Spinal cord (tissue), 10 donors: ENCODE data around the gene MYORG. TPM values are rescaled to one million over a fixed set of nuclear protein-coding genes. Genes with fewer than 3 reads are reported as not detected.

ENCODE experiments used
- DNase-seq, 6 donors: peaks; one replicate each; pipeline versions ENCODE4 v3.0.0 to v3.0.0-alpha.2; 2013 to 2015; ENCODE audit warnings: low spot score in 6 of 6, low read depth in 4 of 6
- H3K27ac ChIP-seq: one replicate; pipeline ENCODE4 v1.5.1; 2013; ENCODE audit warnings: low read depth, low read length, control low read depth
- H3K27me3 ChIP-seq: one replicate; pipeline ENCODE4 v1.6.1; 2013; ENCODE audit warnings: low read length; ENCODE audit not compliant: control insufficient read depth, insufficient read depth
- H3K36me3 ChIP-seq: one replicate; pipeline ENCODE4 v1.6.1; 2013; ENCODE audit warnings: low read length; ENCODE audit not compliant: control insufficient read depth, insufficient read depth
- H3K4me1 ChIP-seq: one replicate; pipeline ENCODE4 v1.6.1; 2013; ENCODE audit warnings: low read length; ENCODE audit not compliant: control insufficient read depth, insufficient read depth
- H3K4me3 ChIP-seq: one replicate; pipeline ENCODE4 v1.5.1; 2013; ENCODE audit warnings: low read depth, low read length, control low read depth
- H3K9me3 ChIP-seq: one replicate; pipeline ENCODE4 v1.6.1; 2013; ENCODE audit warnings: low read length; ENCODE audit not compliant: control insufficient read depth, insufficient read depth
- WGBS: methylation state at CpG from one replicate; pipeline ENCODE4 v1.1.5; 2013; ENCODE audit warnings: missing lambda C conversion rate; ENCODE audit not compliant: insufficient coverage; 5-methylcytosine and 5-hydroxymethylcytosine counted together
- polyA plus RNA-seq, 2 donors: library from polyadenylated mRNA; unstranded; fragments of 120-200 nt; gene quantifications; one replicate each; pipeline ENCODE4 v1.2.1, GENCODE V29; 2013; ENCODE audit not compliant: insufficient read length in 2 of 2
- total RNA-seq, 2 donors: library from RNA; depleted of rRNA in 1 of 2; stranded (reverse); fragments of 120-200 nt in 1 of 2; fragments of >200 nt in 1 of 2; gene quantifications; one replicate each; pipeline versions ENCODE4 v1.2.3 to v1.2.4, GENCODE V29; 2013 to 2014
- donor health status: healthy.

The MYORG gene
- total and polyA plus RNA-seq, 4 donors = 8.6 to 36.2 (median 18.4) TPM

DNA sequence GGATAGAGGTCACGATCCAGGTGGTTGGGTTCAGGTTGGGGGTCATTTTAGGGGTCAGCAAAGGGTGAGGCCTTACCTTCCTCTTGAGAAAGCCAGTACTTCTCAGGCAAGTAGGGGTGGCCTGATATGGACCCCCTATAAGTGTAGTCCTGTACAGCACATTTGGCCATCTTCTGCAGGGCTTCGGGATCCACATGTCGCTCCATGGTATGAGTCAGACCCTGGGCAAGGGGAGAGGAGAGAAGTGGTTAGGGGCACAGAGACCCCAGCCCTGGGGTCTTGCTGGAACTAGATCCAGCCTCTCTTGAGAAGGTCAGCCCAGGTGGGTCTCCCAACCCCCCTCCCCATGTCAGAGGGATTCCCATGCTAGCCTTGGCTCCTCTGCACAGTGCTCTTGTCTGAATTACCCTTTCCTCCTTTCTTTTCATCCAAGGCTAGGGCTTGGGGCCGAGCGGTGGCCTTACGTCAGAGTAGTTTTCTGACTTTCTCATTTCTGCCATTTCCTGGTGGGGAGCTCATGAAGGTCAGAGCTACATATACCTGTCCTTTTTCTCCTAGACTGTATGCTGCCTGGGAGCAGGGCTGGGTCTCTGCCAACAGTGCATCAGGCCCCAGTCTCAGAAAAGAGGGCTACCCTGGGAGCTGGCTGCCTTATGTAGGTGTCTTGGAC is 9.0 kb upstream of the MYORG start:
- Histone ChIP-seq H3K4me1 (peaks cover 18% of the 10 kb centered on the region), H3K9me3 (no peaks in the 10 kb centered on the region), H3K27me3 (peaks cover 6% of the 10 kb centered on the region), H3K4me3 (no peak overlapping the region), H3K27ac (no peak overlapping the region), H3K36me3 (no peaks in the 10 kb centered on the region)
- 83% methylated on average over 6 of the region's 6 CpGs for WGBS
- no peak for DNase-seq

DNA sequence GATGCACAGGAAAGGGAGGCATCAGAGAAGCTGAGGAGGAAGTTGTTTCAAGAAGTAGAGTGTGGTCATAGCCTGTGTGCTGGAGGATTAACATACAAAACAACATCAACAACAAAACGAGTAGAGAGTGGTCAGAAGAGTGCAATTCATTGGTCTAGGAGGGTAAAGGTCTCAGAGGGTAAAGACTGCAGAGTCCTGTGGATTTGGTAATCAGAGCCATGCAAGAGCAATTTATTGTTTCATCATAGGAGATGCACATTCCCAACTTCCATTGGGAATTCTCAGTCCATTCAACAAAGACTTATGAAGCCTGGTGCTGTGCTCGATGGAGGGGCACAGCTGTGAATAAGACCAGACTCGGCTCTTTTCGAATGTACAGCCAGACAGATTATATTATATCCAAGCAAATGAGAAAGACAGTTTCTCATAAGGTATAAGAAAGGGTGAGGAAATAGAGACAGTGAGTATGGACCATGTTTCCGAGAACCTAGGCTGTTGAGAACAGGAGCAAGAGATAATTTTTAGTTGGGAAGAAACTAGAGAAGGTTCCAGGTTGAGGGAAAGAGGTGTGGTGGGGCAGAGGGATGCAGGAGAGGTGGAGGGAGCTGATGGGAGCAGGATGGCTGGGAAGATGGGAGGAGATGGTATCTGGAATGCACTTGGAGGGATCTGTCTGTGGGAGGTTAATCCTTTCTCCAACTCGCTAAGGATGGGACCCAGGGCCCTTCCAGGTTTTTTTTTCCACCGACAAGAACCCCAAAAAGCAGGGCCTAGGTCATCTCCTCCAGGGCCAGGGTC is 7.9 kb upstream of the MYORG start:
- Histone ChIP-seq H3K27ac (no peak overlapping the region), H3K9me3 (no peaks in the 10 kb centered on the region), H3K27me3 (peaks cover 13% of the 10 kb centered on the region), H3K4me1 (peaks cover 29% of the 10 kb centered on the region), H3K36me3 (no peaks in the 10 kb centered on the region), H3K4me3 (no peak overlapping the region)
- 94% methylated on average over 2 of the region's 7 CpGs for WGBS
- peak in 1 of 6 donors; percentile 27 for DNase-seq

DNA sequence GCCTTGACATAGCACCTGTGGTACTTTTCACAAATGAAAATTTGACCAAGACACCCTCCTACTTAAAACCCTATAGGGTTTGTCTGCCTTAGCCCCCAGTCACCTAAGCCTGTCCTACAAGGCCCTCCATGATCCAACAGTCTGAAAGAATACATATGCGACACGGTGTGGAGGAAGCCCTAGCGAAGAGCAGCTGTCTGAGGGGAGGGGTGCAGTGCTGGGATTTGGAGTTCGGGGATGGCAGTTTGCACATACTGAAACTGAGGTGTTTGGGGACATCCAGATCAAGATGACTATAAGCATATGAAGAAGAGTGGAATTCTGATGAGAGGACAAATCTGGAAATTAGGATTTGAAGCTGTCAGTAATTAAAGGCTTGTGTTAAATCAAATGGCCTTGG is 7.2 kb upstream of the MYORG start:
- DNase-seq = no peak
- Histone ChIP-seq H3K36me3 (no peaks in the 10 kb centered on the region), H3K9me3 (no peaks in the 10 kb centered on the region), H3K4me1 (peaks cover 33% of the 10 kb centered on the region), H3K27ac (no peak overlapping the region), H3K4me3 (no peak overlapping the region), H3K27me3 (peaks cover 13% of the 10 kb centered on the region)
- 83% methylated on average over 4 of the region's 4 CpGs for WGBS

DNA sequence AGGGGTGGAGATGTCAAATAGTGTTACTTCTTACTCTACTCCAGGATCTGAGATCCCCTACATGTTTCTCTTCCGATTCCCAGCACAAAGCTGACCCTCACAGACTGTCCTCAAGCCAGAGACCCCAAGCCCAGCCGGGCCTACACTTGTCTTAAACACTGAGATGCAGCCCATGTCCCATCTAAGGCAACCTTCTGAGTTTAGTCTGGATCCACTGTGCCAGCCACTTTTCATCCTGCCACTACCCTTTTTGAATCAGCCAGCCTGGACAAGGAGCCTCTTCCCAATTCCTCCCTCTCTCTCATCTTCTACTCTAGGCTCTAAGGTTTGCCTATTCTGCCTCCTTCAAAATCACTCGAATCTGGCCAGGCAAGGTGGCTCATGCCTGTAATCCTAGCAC is 6.2 kb upstream of the MYORG start:
- DNase-seq = no peak
- no peaks in the 10 kb centered on the region for H3K9me3 ChIP-seq
- WGBS = 91% methylated on average over 3 of the region's 3 CpGs
- H3K4me1 ChIP-seq = peaks cover 33% of the 10 kb centered on the region
- H3K4me3 ChIP-seq = no peak overlapping the region
- no peak overlapping the region for H3K27ac ChIP-seq
- H3K27me3 ChIP-seq = peaks cover 13% of the 10 kb centered on the region
- H3K36me3 ChIP-seq = no peaks in the 10 kb centered on the region

DNA sequence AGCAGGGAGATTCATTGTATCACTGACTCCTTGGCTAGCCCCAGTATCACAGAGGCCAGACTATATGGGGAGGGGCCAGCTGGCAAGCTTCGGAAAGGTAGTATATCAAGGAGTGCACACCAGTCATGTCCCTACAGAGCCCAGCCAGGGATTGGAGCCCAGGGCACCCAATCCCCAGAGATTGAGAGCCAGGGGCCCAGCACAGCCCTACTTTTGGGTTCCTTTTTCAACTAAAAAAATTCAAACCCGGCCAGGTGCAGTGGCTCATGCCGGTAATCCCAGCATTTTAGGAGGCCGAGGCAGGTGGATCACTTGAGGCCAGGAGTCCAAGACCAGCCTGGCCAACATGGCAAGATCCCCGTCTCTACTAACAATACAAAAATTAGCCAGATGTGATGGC is 5.4 kb upstream of the MYORG start:
- Histone ChIP-seq H3K36me3 (no peaks in the 10 kb centered on the region), H3K27ac (no peak overlapping the region), H3K27me3 (peaks cover 13% of the 10 kb centered on the region), H3K4me1 (peaks cover 39% of the 10 kb centered on the region), H3K9me3 (no peaks in the 10 kb centered on the region), H3K4me3 (no peak overlapping the region)
- WGBS = 93% methylated on average over 4 of the region's 5 CpGs
- no peak for DNase-seq

DNA sequence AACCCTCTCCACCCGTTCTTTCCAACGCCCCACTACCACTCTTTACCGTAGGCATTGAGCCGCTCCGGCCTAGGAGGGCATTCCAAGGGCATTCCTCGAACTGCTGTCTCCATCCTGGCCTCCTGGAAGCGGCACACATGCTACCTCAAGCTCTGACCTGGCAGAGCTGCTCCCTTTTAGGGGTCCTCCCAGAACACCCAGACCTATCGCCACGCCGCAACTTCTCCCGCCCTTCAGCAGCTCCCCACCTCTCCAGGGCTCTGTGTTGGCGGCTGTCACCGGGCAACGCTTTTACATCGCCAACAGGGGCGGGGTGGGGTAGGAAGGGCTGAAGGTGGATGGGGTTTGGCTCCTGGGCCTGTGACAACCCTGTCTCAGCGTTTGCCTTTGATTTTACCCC is 4.6 kb upstream of the MYORG start:
- DNase-seq = peak in 2 of 6 donors; percentile 61 to 71
- Histone ChIP-seq H3K36me3 (no peaks in the 10 kb centered on the region), H3K4me1 (peaks cover 46% of the 10 kb centered on the region), H3K4me3 (peak overlapping the region; percentile 65), H3K27me3 (peaks cover 13% of the 10 kb centered on the region), H3K9me3 (no peaks in the 10 kb centered on the region), H3K27ac (peak overlapping the region; percentile 43)
- 7% methylated on average over 7 of the region's 17 CpGs for WGBS

DNA sequence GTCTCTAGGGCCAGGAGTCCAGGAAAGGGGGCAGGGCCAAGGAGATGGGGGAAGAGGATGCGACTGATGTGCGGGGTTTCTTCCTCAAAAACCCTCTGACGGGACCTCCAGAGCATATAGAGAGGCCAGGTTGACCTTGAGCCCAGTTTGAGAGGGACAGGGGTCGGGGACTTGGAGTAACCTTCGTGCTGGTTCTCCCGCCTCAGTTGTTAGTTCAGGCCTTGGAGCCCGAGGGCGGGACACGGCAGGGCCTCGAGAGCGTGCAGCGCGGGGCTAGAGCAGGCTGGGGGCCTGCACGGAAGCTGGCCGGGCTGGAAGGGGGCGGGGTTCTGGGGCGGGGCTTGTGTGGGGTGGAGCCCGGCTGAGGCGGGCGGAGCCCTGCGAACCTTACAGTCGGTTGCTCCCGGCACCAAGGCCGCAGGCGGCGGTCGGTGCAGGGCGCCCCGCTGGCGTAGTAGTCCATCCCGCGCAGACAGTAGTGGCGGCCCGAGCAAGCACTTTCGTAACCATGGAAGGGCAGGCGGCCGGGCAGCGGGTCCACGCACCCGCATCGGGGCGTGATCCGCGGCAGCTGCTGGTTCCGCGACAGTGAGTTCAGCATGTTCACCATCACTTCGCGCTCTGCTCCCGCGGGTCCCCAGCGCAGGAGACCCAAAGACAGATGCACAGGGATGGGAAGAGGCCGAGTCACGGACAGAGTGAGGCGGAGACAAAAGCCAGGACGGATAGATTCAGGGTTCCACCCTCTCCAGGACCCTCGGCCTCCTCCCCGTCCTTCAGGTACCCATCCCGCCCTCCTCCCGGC is 4.0 kb upstream of the MYORG start:
- Histone ChIP-seq H3K9me3 (no peaks in the 10 kb centered on the region), H3K36me3 (no peaks in the 10 kb centered on the region), H3K4me1 (peaks cover 52% of the 10 kb centered on the region), H3K27me3 (peaks cover 13% of the 10 kb centered on the region), H3K27ac (peak overlapping the region; percentile 43), H3K4me3 (peak overlapping the region; percentile 65)
- WGBS = 3% methylated on average over 59 of the region's 59 CpGs
- peak in 2 of 6 donors; percentile 88 to 89 for DNase-seq

DNA sequence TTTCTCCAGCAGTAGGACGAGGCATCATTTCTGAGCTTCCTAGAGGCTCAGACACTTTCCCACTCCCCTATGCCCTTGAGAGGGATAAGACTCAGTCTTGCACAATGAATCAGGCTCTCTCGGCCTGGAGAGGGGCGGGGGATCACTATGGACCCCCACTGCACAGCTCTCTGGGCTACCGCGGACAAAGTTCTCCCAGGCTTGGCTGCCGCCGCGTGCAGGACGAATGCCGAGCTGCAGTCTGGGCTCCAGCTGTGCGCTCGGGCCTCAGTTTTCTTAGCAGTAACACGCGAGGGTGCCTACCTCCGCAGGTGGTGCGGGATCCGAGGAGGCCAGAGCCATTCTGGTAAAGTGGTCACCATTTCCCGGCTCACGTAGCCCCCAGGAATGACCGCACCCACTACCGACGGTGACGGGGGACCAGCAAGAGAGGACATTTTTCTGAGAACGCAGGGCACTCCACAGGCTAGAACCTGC is 3.4 kb upstream of the MYORG start:
- no peaks in the 10 kb centered on the region for H3K36me3 ChIP-seq
- H3K4me3 ChIP-seq = peak overlapping the region; percentile 38
- 31% methylated on average over 24 of the region's 24 CpGs for WGBS
- H3K27me3 ChIP-seq = peaks cover 13% of the 10 kb centered on the region
- peak in 1 of 6 donors; percentile 7 for DNase-seq
- peaks cover 57% of the 10 kb centered on the region for H3K4me1 ChIP-seq
- H3K9me3 ChIP-seq = no peaks in the 10 kb centered on the region
- H3K27ac ChIP-seq = peak overlapping the region; percentile 15

DNA sequence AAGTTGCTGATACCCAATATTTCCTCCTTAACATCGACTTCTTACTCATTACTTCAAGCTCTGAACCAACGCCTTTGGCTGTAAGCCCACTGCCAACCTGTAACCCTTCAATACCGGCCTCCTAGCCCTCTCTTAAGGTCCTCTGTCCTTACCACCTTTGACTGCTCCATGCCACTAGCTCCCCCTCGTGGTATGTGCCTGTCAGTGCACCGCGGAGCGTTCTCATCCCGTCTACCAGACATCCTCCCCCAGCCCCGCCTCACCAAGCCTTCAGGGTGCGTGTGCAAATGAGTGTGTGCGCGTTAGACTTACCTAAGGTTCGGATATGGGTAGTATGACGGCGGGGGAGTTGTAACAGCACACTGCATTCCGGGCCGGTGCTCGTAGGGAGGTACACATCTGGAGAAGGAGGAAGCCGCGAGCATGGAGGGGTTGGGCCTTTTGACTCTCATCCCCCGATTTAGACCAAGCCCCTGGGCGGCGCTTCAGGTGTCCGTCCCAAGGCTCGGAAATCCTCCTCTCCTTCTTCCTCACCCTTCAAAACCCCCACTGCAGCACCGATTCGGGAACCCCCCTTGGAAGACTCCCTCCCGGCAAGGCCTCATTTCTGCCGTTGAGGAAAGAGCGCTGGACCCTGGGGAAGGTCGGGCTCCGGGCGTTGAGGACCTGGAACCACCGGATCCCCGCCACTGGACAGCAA is 2.8 kb upstream of the MYORG start:
- H3K36me3 ChIP-seq = no peaks in the 10 kb centered on the region
- peak overlapping the region; percentile 38 for H3K4me3 ChIP-seq
- DNase-seq = peak in 3 of 6 donors; percentile 63 to 87 (median 87)
- H3K27me3 ChIP-seq = peaks cover 13% of the 10 kb centered on the region
- WGBS = 11% methylated on average over 26 of the region's 35 CpGs
- H3K27ac ChIP-seq = no peak overlapping the region
- H3K9me3 ChIP-seq = no peaks in the 10 kb centered on the region
- peaks cover 60% of the 10 kb centered on the region for H3K4me1 ChIP-seq
